ENCODE results near the gene ANKRD28. TPM values are rescaled to one million over a fixed set of nuclear protein-coding genes. Genes with fewer than 3 reads are reported as not detected.

The ANKRD28 gene
- total RNA-seq, 1 donor from 2014 or later: 104 TPM

DNA sequence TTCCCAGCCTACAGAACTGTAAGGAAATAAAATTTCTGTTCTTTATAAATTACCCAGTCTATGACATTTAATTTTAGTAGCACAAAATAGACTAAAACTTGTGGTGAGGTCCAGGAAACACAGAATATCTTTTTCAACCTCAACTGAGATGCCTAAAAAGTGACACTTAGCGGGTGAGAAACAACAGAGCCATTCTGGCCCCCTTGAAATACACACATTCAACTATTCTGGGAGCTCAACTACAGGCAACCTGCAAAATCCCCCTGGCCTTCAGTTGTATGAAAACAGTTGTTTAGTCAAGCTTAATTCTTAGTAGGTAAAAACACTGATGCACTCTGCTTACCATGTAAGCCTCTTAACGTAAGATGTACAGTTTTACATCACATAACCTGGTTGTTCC is 66.8 kb downstream of the ANKRD28 start:
- no peaks in the 10 kb centered on the region for H3K27me3 Mint-ChIP-seq (ENCODE audit: low read depth)
- H3K36me3 Mint-ChIP-seq (ENCODE audit: low read depth): peaks cover 40% of the 10 kb centered on the region
- TF ChIP-seq CTCF (IDR thresholded peaks at IDR 0.05): no peak
- no peak for DNase-seq (ENCODE audit: low spot score)
- peaks cover 9% of the 10 kb centered on the region for H3K4me1 Mint-ChIP-seq (ENCODE audit: low read depth)
- H3K27ac Mint-ChIP-seq (ENCODE audit: unreplicated experiment): no peak overlapping the region
- H3K9me3 Mint-ChIP-seq (ENCODE audit: low read depth): no peaks in the 10 kb centered on the region
- H3K4me3 Mint-ChIP-seq (ENCODE audit: unreplicated experiment): no peak overlapping the region

GRCh38 chr3:15728766-15729165 is 69.0 kb downstream of the ANKRD28 start:
- Mint-ChIP-seq H3K27me3 (ENCODE audit: low read depth) (no peaks in the 10 kb centered on the region), H3K4me3 (ENCODE audit: unreplicated experiment) (no peak overlapping the region), H3K27ac (ENCODE audit: unreplicated experiment) (peak overlapping the region; percentile 20), H3K4me1 (ENCODE audit: low read depth) (peaks cover 21% of the 10 kb centered on the region), H3K9me3 (ENCODE audit: low read depth) (no peaks in the 10 kb centered on the region), H3K36me3 (ENCODE audit: low read depth) (peaks cover 38% of the 10 kb centered on the region)
- TF ChIP-seq CTCF (IDR thresholded peaks at IDR 0.05): no peak
- no peak for DNase-seq (ENCODE audit: low spot score)

DNA sequence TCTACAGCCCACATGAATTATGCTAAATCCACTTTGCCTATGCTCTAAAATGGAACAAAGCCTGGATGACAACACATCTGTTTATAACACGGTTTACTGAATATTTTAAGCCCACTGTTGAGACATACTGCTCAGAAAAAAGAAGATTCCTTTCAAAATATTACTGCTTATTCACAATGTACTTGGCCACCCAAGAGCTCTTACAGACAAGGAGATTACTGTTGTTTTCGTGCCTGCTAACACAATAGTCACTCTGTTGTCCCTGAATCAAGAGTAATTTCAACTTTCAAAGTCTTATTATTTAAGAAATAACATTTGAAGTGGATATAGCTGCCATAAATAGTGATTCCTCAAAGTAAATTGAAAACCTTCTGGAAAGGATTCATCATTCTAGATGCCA is 70.9 kb downstream of the ANKRD28 start:
- Mint-ChIP-seq H3K27ac (ENCODE audit: unreplicated experiment) (peak overlapping the region; percentile 19), H3K27me3 (ENCODE audit: low read depth) (no peaks in the 10 kb centered on the region), H3K36me3 (ENCODE audit: low read depth) (peaks cover 37% of the 10 kb centered on the region)

GRCh38 chr3:15726043-15726442 is 71.7 kb downstream of the ANKRD28 start:
- no peaks in the 10 kb centered on the region for H3K9me3 Mint-ChIP-seq (ENCODE audit: low read depth)

More for the DNA sequence above, 70.9 kb downstream of the ANKRD28 start:
- Mint-ChIP-seq H3K9me3 (ENCODE audit: low read depth) (no peaks in the 10 kb centered on the region), H3K4me3 (ENCODE audit: unreplicated experiment) (no peak overlapping the region), H3K4me1 (ENCODE audit: low read depth) (peaks cover 30% of the 10 kb centered on the region)
- no peak for DNase-seq (ENCODE audit: low spot score)
- no peak for TF ChIP-seq CTCF (IDR thresholded peaks at IDR 0.05)

DNA sequence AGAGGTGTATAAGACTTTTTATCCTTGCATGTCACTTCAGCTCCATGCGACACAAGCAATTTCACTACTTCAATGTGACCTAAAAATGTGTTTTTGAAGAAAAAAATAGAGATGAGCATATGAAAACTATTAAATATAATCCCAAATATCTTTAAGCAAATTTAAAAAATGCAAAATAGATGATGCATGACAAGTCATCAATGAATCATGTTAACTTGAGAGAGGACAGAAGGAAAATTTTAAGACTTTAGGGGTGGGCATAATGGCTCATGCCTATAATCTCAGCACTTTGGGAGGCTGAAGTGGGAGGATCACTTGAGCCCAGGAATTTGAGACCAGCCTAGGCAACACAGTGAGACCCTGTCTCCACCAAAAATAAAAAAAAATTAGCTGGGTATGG is 73.3 kb downstream of the ANKRD28 start:
- peak overlapping the region; percentile 41 for H3K27ac Mint-ChIP-seq (ENCODE audit: unreplicated experiment)
- peaks cover 37% of the 10 kb centered on the region for H3K36me3 Mint-ChIP-seq (ENCODE audit: low read depth)
- no peak overlapping the region for H3K4me3 Mint-ChIP-seq (ENCODE audit: unreplicated experiment)
- H3K4me1 Mint-ChIP-seq (ENCODE audit: low read depth): peaks cover 30% of the 10 kb centered on the region
- H3K9me3 Mint-ChIP-seq (ENCODE audit: low read depth): no peaks in the 10 kb centered on the region
- no peaks in the 10 kb centered on the region for H3K27me3 Mint-ChIP-seq (ENCODE audit: low read depth)
- no peak for DNase-seq (ENCODE audit: low spot score)
- TF ChIP-seq CTCF (IDR thresholded peaks at IDR 0.05): no peak

More at GRCh38 chr3:15726043-15726442, 71.7 kb downstream of the ANKRD28 start:
- Mint-ChIP-seq H3K36me3 (ENCODE audit: low read depth) (peaks cover 32% of the 10 kb centered on the region), H3K27me3 (ENCODE audit: low read depth) (no peaks in the 10 kb centered on the region), H3K4me3 (ENCODE audit: unreplicated experiment) (no peak overlapping the region), H3K4me1 (ENCODE audit: low read depth) (peaks cover 30% of the 10 kb centered on the region), H3K27ac (ENCODE audit: unreplicated experiment) (peak overlapping the region; percentile 93)
- no peak for TF ChIP-seq CTCF (IDR thresholded peaks at IDR 0.05)
- no peak for DNase-seq (ENCODE audit: low spot score)
